Endothelial cell of umbilical vein (primary cell): ENCODE measurements around the gene CALN1. TPM values are rescaled to one million over a fixed set of nuclear protein-coding genes. Genes with fewer than 3 reads are reported as not detected.

ENCODE experiments used
- BruUV-seq: library from RNA; stranded (reverse); fragments of 400-500 nt; replicated peaks from 2 replicates; lab custom pipeline; 2021; lab: Mats Ljungman, UMichigan
- CTCF ChIA-PET: fragments of 300-600, 350-600 bp; sonication (Branson Sonifier 250); formaldehyde crosslinking; loops from one replicate; lab custom pipeline; 2021; ENCODE audit warnings: antibody characterized with exemption, inconsistent platforms; lab: Charles Lee
- POLR2A ChIA-PET: fragments of 300-600, 350-600 bp; sonication (Branson Sonifier 250); formaldehyde crosslinking; loops from one replicate; lab custom pipeline; 2021; ENCODE audit warnings: antibody characterized with exemption, inconsistent platforms; lab: Charles Lee
- DNase-seq: peaks from one replicate; pipeline ENCODE4 v3.0.0-alpha.2; 2011; ENCODE audit warnings: low read depth, low spot score
- FAIRE-seq: peaks from 2 replicates; lab custom pipeline; 2011; peaks lifted over from hg19 to GRCh38; lab: Jason Lieb, UNC
- H2AFZ ChIP-seq: 2 replicates; pipeline ENCODE4 v1.6.0; 2012; ENCODE audit warnings: low read depth, low read length, control low read depth, inconsistent platforms
- H3K27ac ChIP-seq: 2 replicates; pipeline ENCODE4 v1.5.1; 2011; ENCODE audit warnings: low read depth, mild to moderate bottlenecking, control low read depth, low read length, moderate library complexity; ENCODE audit not compliant: insufficient read depth
- H3K27me3 ChIP-seq, 2 experiments: 2 replicates each; pipeline versions ENCODE4 v1.6.0 to v1.6.1; 2011; ENCODE audit warnings: low read length in 2 of 2, mixed read lengths in 1 of 2; ENCODE audit not compliant: control insufficient read depth in 2 of 2, insufficient read depth in 2 of 2
- H3K36me3 ChIP-seq, 2 experiments: 2 replicates in 1 of 2; 3 replicates in 1 of 2; pipeline ENCODE4 v1.5.1; 2011; ENCODE audit warnings: low read length in 2 of 2, mild to moderate bottlenecking in 1 of 2, moderate library complexity in 1 of 2; ENCODE audit not compliant: control insufficient read depth in 2 of 2, insufficient read depth in 2 of 2; ENCODE audit errors: extremely low read depth in 1 of 2
- H3K4me1 ChIP-seq: 3 replicates; pipeline ENCODE4 v1.5.1; 2011; ENCODE audit warnings: mild to moderate bottlenecking, low read length; ENCODE audit not compliant: control insufficient read depth, insufficient read depth; ENCODE audit errors: extremely low read depth
- H3K4me2 ChIP-seq: 2 replicates; pipeline ENCODE4 v1.6.1; 2011; ENCODE audit warnings: low read length, control low read depth, mixed read lengths; ENCODE audit not compliant: insufficient read depth
- H3K4me3 ChIP-seq, 3 experiments: fragments of 200-600 bp in 1 of 3; sonication (generic), shearing (Covaris generic) in 1 of 3; replicated peaks in 1 of 3; 2 replicates each; pipeline ENCODE4 v1.5.1; 2011 to 2016; ENCODE audit warnings: control low read depth in 3 of 3, low read length in 3 of 3, mild to moderate bottlenecking in 2 of 3, inconsistent platforms in 1 of 3, low read depth in 1 of 3, moderate library complexity in 1 of 3; ENCODE audit not compliant: insufficient read depth in 1 of 3
- H3K79me2 ChIP-seq: 2 replicates; pipeline ENCODE4 v1.6.0; 2012; ENCODE audit warnings: low read length, inconsistent platforms; ENCODE audit not compliant: control insufficient read depth, insufficient read depth
- H3K9ac ChIP-seq: replicated peaks from 2 replicates; pipeline ENCODE3; 2011; ENCODE audit warnings: low read length, control low read depth; ENCODE audit not compliant: insufficient read depth; ENCODE audit errors: extremely low read depth
- H3K9me1 ChIP-seq: replicated peaks from 3 replicates; pipeline ENCODE4 v1.6.0; 2011; ENCODE audit warnings: mild to moderate bottlenecking, low read length; ENCODE audit not compliant: control insufficient read depth, insufficient read depth; ENCODE audit errors: extremely low read depth
- H3K9me3 ChIP-seq: replicated peaks from 2 replicates; pipeline ENCODE4 v1.5.1; 2012; ENCODE audit warnings: low read length, inconsistent platforms; ENCODE audit not compliant: control insufficient read depth, insufficient read depth
- H4K20me1 ChIP-seq: replicated peaks from 2 replicates; pipeline ENCODE3; 2011; ENCODE audit warnings: mild to moderate bottlenecking, low read length; ENCODE audit not compliant: control insufficient read depth, insufficient read depth; ENCODE audit errors: extremely low read depth
- EZH2 ChIP-seq: IDR thresholded peaks from 2 replicates; pipeline ENCODE4 v1.6.1; 2012; ENCODE audit warnings: borderline replicate concordance, low read depth, mild to moderate bottlenecking, moderate library complexity, low read length, inconsistent platforms; ENCODE audit not compliant: severe bottlenecking
- FOS ChIP-seq: IDR thresholded peaks from 2 replicates; pipeline ENCODE4 v1.6.1; 2011; ENCODE audit warnings: mild to moderate bottlenecking, low read length, moderate library complexity, borderline replicate concordance; ENCODE audit not compliant: insufficient read depth
- GATA2 ChIP-seq: IDR thresholded peaks from 2 replicates; pipeline ENCODE4 v1.7.0; 2011; ENCODE audit warnings: low read depth, mild to moderate bottlenecking, moderate library complexity, mixed read lengths, low read length; ENCODE audit not compliant: insufficient read length, insufficient read depth
- JUN ChIP-seq: IDR thresholded peaks from 2 replicates; pipeline ENCODE4 v1.6.1; 2011; ENCODE audit warnings: borderline replicate concordance, low read depth; ENCODE audit not compliant: insufficient read length, insufficient read depth
- MAX ChIP-seq: IDR thresholded peaks from 2 replicates; pipeline ENCODE4 v1.6.1; 2011; ENCODE audit not compliant: insufficient read depth, insufficient read length
- POLR2A ChIP-seq: IDR thresholded peaks from 2 replicates; pipeline ENCODE4 v1.6.1; 2012; ENCODE audit warnings: low read depth, mild to moderate bottlenecking, control low read depth, low read length
- POLR2AphosphoS5 ChIP-seq: IDR thresholded peaks from 2 replicates; pipeline ENCODE4 v1.6.1; 2012; ENCODE audit warnings: low read depth, mild to moderate bottlenecking, control low read depth, low read length, moderate library complexity; ENCODE audit not compliant: insufficient read depth
- dilution Hi-C: fragments of 300-500 bp; cut with MboI; formaldehyde crosslinking; loops from one replicate; pipeline ENCODE4 v1.15.0; 2019; ENCODE audit warnings: low sequenced_read_pairs; ENCODE audit not compliant: extremely low pct_ligation_motif_present
- intact Hi-C: fragments of 100-400 bp; cut with micrococcal nuclease; formaldehyde crosslinking; loops from one replicate; pipeline ENCODE4 v1.10.0; 2022
- polyA plus RNA-seq, 4 experiments: library from polyadenylated mRNA; depleted of rRNA in 3 of 4; stranded (reverse) in 3 of 4; unstranded in 1 of 4; fragments of >200 nt; gene quantifications; 2 replicates each; pipeline versions ENCODE4 v1.2.1 to v1.2.3, GENCODE V29; 2011 to 2012; ENCODE audit warnings: missing spikeins in 1 of 4
- total RNA-seq: library from RNA; stranded (reverse); gene quantifications from 2 replicates; pipeline ENCODE4 v1.2.3, GENCODE V29; 2021
- TF ChIP-seq, protein P1 (sequence below), 2 donors: IDR thresholded peaks; 1 replicate in 1 of 2; 2 replicates in 1 of 2; pipeline ENCODE4 v1.5.1; 2011; ENCODE audit warnings: low read length in 2 of 2, mild to moderate bottlenecking in 2 of 2, moderate library complexity in 2 of 2, control low read depth in 1 of 2, inconsistent platforms in 1 of 2, low read depth in 1 of 2; ENCODE audit not compliant: insufficient read depth in 1 of 2; ENCODE audit errors: extremely low read depth in 1 of 2

Gene CALN1
- total and polyA plus RNA-seq, 2 donors (not counting 3 experiments of a cell fraction or from before 2014, with no cell fraction given): not detected

GRCh38 chr7:71784180-71784579 lies 628.0 kb downstream of the CALN1 start:
- Histone ChIP-seq H3K9me1 (no peaks in the 10 kb centered on the region), H2AFZ (no peak overlapping the region), H3K9ac (no peak overlapping the region), H3K27me3 (no peaks in the 10 kb centered on the region), H4K20me1 (no peaks in the 10 kb centered on the region), H3K36me3 (no peaks in the 10 kb centered on the region), H3K4me3 (no peak overlapping the region), H3K79me2 (no peaks in the 10 kb centered on the region), H3K4me1 (no peaks in the 10 kb centered on the region), H3K4me2 (no peak overlapping the region), H3K9me3 (peaks cover 5% of the 10 kb centered on the region), H3K27ac (no peak overlapping the region)
- BruUV-seq: no TSS peak
- POLR2A ChIA-PET: no interaction called here
- CTCF ChIA-PET: no interaction called here
- intact Hi-C loops (no loop called here), dilution Hi-C loops (no loop called here)
- no peak for FAIRE-seq
- DNase-seq: no peak
- TF ChIP-seq GATA2: no peak

DNA sequence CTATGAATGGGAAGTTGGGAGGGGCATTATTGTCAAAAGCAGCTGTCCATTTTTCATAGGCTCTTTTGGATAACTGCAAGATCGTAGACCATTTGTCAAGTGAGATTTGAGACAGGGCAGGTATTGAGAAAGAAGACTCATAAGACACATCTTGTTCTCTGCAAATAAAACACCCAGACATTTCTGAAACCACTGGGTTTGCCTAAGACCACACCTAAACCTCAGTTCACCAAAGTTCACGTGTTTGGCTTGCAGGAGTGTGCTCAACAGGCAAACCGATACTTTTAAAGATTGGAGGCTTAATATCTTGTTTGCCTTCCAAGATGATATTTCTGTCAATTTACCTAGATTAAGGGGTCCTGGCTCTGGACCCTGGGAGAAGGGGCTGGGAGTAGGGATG lies 628.4 kb downstream of the CALN1 start:
- no peaks in the 10 kb centered on the region for H3K9me1 ChIP-seq
- FAIRE-seq (no peak), DNase-seq (no peak)
- ChIA-PET POLR2A (no interaction called here), CTCF (no interaction called here)
- H4K20me1 ChIP-seq: no peaks in the 10 kb centered on the region
- no peak overlapping the region for H3K4me3 ChIP-seq
- no peaks in the 10 kb centered on the region for H3K79me2 ChIP-seq
- no peak overlapping the region for H2AFZ ChIP-seq
- TF ChIP-seq EZH2: no peak
- no peak for TF ChIP-seq JUN
- no peak for TF ChIP-seq POLR2AphosphoS5
- TF ChIP-seq, protein P1, sequence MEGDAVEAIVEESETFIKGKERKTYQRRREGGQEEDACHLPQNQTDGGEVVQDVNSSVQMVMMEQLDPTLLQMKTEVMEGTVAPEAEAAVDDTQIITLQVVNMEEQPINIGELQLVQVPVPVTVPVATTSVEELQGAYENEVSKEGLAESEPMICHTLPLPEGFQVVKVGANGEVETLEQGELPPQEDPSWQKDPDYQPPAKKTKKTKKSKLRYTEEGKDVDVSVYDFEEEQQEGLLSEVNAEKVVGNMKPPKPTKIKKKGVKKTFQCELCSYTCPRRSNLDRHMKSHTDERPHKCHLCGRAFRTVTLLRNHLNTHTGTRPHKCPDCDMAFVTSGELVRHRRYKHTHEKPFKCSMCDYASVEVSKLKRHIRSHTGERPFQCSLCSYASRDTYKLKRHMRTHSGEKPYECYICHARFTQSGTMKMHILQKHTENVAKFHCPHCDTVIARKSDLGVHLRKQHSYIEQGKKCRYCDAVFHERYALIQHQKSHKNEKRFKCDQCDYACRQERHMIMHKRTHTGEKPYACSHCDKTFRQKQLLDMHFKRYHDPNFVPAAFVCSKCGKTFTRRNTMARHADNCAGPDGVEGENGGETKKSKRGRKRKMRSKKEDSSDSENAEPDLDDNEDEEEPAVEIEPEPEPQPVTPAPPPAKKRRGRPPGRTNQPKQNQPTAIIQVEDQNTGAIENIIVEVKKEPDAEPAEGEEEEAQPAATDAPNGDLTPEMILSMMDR (IDR thresholded peaks at IDR 0.05; ENCODE audit: extremely low read depth in 1 of 2, insufficient read depth in 1 of 2, low read depth in 1 of 2, low read length in 2 of 2): no peak
- no peak for TF ChIP-seq FOS
- no peak for TF ChIP-seq GATA2
- TF ChIP-seq POLR2A: no peak
- no peak for TF ChIP-seq MAX
- no peak overlapping the region for H3K4me2 ChIP-seq
- H3K9ac ChIP-seq: no peak overlapping the region
- no peaks in the 10 kb centered on the region for H3K36me3 ChIP-seq
- dilution Hi-C loops (no loop called here), intact Hi-C loops (no loop called here)
- BruUV-seq: no TSS peak
- H3K27me3 ChIP-seq: no peaks in the 10 kb centered on the region
- peaks cover 5% of the 10 kb centered on the region for H3K9me3 ChIP-seq
- no peak overlapping the region for H3K27ac ChIP-seq
- no peaks in the 10 kb centered on the region for H3K4me1 ChIP-seq
